NCI-H1694 (cell line): ENCODE data around the gene MAGI3.
"Not testable (repeated sequence)": the region's sequence is repeated elsewhere in the genome, so short reads cannot be mapped to it uniquely, and the experiment has no call there.

Experiments used
- DNase-seq: peaks from one replicate; lab custom pipeline; 2025; lab: John Stamatoyannopoulos, UW

The MAGI3 gene

DNA sequence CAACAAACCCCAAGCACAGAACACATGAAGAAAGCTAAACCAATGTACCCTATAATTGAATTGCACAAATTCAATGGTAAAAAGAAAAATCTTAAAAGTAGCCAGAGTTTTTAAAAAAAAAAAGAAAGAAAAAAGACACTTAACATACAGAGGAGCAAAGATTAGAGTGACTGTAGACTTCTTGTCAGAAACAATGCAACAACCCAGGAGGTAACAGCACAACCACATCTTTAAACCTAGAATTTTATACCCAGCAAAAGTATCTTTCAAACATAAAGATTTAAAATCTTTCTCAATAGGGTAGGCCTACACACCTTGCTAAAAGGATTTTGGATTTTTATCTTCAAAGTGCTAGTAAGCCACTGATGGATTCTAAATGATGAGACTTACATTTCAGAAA is 304.6 kb downstream of the MAGI3 start:
- DNase-seq = no peak

DNA sequence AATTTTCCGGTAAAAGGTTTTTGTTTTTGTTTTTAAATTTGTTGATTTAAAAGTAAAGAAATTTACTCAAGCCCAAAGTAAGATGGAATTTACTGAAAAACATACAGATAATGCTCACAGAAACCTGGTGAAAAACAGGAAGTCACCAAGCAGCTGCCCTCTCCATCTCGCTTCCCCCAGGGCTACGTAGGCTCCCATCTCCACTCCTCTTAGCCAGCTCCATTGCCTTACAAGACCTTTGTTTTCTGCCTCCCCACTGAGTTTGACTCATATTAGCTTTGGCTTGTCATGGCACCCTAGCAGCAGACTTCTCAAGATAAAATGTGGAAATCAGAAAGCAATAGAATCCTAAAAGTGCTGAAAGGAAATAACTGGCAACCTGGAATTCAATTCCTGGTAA is 311.1 kb downstream of the MAGI3 start:
- DNase-seq = no peak

DNA sequence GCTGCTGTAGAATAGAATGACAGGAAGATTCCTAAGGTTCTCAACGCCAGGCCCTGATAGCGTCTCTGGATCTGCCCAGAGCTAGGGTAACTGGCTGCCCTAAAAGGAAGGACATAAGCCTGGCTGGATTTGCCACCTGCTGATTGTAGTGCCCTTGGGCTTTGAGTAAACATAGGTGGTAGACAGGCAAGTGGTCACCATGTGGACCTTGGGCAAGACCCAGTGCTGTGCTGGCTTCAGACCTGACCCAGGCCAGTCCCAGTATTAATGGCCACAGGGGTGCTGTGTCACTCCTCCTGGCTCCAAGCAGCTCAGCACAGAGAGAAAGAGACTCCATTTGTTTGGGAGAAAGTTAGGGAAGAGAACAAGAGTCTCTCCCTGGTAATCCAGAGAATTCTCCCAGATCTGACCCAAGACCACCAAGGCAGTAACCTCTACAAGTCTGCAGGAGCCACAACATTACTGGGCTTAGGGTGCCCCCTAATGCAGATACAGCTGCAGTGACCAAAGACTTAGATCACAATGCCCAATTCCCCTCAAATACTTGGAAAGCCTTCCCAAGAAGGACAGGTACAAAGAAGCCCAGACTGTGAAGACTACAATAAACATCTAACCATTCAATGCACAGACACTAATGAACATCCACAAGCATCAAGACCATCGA is 324.4 kb downstream of the MAGI3 start:
- DNase-seq = no peak

DNA sequence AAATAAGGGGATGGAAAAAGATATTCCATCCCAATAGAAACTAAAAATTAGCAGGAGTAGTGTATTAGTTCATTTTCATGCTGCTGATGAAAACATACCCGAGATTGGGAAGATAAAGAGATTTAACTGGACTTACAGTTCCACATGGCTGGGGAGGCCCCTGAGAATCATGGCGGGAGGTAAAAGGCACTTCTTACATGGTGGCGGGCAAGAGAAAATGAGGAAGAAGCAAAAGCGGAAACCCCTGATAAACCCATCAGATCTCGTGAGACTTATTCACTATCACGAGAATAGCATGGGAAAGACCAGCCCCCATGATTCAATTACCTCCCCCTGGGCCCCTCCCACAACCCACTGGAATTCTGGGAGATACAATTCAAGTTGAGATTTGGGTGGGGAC is 327.2 kb downstream of the MAGI3 start:
- not testable (repeated sequence) for DNase-seq

DNA sequence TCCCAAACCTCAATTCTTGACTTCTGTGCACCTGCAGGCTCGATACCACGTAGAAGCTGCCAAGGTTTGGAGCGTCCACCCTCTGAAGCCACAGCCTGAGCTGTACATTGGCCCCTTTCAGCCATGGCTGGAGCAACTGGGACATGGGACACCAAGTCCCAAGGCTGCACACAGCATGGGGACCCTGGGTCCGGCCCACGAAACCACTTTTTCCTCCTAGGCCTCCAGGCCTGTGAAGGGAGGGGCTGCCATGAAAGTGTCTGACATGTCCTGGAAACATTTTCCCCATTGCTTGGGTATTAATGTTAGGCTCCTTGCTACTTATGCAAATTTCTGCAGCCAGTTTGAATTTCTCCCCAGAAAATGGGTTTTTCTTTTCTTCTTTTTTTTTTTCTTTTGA is 328.3 kb downstream of the MAGI3 start:
- not testable (repeated sequence) for DNase-seq

DNA sequence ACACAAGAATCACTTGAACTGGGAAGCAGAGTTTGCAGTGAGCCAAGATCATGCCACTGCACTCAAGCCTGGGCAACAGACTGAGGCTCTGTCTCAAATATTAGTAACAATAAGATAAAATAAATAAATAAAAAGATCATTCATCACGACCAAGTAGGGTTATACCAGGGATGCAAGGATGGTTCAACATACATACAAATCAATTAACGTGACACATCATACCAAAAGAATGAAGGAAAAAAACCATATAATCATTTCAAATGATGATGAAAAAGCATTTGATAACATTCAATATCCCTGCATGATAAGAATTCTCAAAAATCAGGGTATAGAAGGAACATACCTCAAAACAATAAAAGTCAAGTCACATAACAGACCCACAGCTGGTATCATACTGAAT is 330.7 kb downstream of the MAGI3 start:
- DNase-seq = no peak

DNA sequence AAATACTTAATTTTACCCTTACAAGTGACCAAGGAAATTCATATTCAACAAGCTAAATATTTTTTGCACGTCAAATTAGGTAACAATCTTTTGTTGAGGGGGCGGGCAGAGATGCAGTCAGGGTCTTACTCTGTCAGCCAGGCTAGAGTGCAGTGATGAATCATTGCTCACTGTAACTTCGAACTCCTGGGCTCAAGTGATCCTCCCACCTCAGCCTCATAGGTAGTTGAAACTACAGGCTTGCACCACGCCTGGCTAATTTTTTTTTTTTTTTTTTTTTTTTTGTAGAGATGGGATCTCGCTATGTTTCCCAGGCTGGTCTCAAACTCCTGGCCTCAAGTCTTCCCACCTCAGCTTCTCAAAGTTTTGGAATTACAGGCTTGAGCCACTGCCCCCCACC is 342.5 kb downstream of the MAGI3 start:
- DNase-seq = no peak

DNA sequence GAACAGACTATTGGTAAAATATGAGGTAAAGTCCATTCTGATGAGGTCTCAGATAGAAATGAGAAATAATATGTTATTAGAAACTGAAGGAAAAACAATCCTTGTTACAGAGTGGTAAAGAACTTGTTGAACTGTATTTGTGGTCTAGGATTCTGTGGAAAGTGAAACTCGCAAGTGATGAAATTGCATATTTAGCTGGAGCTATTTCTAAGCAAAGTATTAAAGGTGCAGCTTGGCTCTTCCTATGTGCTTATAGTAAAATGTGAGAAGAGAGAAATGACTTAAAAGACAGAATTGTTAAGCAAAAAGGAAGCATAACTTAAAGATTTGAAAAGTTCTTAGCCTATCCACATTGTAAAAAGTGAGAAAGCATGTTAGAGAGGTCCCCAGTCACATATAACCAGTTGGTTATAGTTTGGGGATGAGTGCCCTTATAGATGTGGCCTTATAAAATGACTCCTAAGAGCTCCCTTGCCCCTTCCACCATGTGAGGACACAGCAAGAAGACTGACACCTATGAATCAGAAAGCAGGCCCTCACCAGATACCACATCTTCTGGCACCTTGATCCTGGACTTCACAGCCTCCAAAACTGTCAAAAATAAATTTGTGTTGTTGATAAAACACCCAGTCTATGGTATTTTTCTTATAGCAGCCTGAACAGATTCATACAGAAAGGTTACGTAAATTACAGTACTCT is 344.2 kb downstream of the MAGI3 start:
- DNase-seq = no peak
